Bronchial epithelial cell (primary cell): ENCODE data around the gene CXCR6. TPM values are rescaled to one million over a fixed set of nuclear protein-coding genes. Genes with fewer than 3 reads are reported as not detected.

ENCODE experiments used
- DNase-seq: peaks from one replicate; pipeline ENCODE4 v3.0.0-alpha.2; 2010; ENCODE audit warnings: low read depth
- FAIRE-seq: peaks from 2 replicates; lab custom pipeline; 2011; peaks lifted over from hg19 to GRCh38; lab: Jason Lieb, UNC
- H3K27me3 ChIP-seq: 2 replicates; pipeline ENCODE4 v1.5.1; 2011; ENCODE audit warnings: low read length; ENCODE audit not compliant: control insufficient read depth, insufficient read depth
- H3K36me3 ChIP-seq: 2 replicates; pipeline ENCODE4 v1.5.1; 2011; ENCODE audit warnings: low read length; ENCODE audit not compliant: control insufficient read depth, insufficient read depth
- H3K4me3 ChIP-seq: 2 replicates; pipeline ENCODE4 v1.5.1; 2011; ENCODE audit warnings: mild to moderate bottlenecking, low read depth, low read length, control low read depth
- total RNA-seq: library from RNA; depleted of rRNA; stranded (reverse); fragments of >200 nt; gene quantifications from 2 replicates; pipeline ENCODE4 v1.2.1, GENCODE V29; 2014
- TF ChIP-seq, protein P1 (sequence below): IDR thresholded peaks from 2 replicates; pipeline ENCODE4 v1.5.1; 2011; ENCODE audit warnings: mild to moderate bottlenecking, moderate library complexity, low read length, control low read depth, inconsistent platforms; ENCODE audit not compliant: insufficient read depth, severe bottlenecking

Gene CXCR6
- total RNA-seq, 1 donor from 2014 or later = not detected

DNA sequence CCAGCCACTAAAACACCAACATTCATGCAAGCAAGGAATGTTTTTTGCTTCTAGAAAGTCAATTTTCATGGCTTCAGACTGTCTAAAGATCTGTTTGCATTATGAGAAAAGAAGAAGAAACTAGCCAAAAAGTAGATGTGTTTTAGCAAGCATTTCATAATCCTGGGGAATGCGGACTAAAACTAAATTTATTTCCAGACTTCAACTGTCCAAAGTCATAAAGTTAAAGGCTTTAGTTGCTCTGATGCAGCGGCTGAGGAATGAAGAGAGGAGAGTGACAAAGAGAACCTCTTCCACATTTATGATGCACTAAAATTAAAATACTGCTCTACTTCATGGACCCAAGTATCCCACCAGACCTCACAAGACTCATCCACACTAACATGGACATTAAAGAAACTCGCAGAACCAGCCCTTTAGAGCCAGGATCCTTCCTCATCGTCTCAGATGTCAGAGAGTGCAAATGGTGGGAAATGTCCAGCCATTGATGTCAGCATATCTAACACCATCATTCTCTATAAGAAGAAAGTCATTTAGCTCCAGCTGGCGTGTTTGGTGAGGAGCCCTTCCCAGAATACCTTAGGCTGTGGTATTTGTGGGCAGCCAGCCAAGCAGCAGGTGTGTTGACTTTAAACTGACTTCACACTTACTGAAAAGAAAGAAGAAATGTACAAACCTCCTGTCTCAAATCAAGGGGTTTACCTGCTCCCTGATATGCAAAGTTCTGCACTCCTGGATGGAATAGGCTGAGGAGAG is 34.9 kb downstream of the CXCR6 start:
- DNase-seq = peak; percentile 76
- Histone ChIP-seq H3K36me3 (peaks cover 8% of the 10 kb centered on the region), H3K27me3 (no peaks in the 10 kb centered on the region), H3K4me3 (no peak overlapping the region)
- TF ChIP-seq, protein P1, sequence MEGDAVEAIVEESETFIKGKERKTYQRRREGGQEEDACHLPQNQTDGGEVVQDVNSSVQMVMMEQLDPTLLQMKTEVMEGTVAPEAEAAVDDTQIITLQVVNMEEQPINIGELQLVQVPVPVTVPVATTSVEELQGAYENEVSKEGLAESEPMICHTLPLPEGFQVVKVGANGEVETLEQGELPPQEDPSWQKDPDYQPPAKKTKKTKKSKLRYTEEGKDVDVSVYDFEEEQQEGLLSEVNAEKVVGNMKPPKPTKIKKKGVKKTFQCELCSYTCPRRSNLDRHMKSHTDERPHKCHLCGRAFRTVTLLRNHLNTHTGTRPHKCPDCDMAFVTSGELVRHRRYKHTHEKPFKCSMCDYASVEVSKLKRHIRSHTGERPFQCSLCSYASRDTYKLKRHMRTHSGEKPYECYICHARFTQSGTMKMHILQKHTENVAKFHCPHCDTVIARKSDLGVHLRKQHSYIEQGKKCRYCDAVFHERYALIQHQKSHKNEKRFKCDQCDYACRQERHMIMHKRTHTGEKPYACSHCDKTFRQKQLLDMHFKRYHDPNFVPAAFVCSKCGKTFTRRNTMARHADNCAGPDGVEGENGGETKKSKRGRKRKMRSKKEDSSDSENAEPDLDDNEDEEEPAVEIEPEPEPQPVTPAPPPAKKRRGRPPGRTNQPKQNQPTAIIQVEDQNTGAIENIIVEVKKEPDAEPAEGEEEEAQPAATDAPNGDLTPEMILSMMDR = no peak
- no peak for FAIRE-seq

DNA sequence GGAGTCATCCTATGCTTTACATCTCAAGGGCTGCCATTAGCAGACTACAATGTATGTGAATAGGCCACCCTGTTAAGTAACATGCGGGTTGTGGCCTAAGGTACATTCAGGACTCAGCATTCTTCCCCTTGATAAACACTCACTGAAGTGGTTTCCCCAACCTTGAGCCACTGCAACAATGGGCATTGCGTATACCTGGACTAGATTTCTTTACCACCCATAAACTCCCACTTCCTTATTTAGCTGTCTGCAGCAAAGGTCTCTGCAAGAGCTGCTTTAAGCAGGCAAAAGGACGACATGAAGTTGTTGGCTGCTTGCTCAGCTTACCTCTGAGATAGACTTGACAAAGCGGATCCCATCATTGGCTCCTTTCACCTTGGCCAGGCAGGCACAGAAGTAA is 36.1 kb downstream of the CXCR6 start:
- Histone ChIP-seq H3K27me3 (no peaks in the 10 kb centered on the region), H3K36me3 (peaks cover 13% of the 10 kb centered on the region), H3K4me3 (no peak overlapping the region)
- FAIRE-seq (no peak), DNase-seq (no peak)
- TF ChIP-seq, protein P1 = no peak

DNA sequence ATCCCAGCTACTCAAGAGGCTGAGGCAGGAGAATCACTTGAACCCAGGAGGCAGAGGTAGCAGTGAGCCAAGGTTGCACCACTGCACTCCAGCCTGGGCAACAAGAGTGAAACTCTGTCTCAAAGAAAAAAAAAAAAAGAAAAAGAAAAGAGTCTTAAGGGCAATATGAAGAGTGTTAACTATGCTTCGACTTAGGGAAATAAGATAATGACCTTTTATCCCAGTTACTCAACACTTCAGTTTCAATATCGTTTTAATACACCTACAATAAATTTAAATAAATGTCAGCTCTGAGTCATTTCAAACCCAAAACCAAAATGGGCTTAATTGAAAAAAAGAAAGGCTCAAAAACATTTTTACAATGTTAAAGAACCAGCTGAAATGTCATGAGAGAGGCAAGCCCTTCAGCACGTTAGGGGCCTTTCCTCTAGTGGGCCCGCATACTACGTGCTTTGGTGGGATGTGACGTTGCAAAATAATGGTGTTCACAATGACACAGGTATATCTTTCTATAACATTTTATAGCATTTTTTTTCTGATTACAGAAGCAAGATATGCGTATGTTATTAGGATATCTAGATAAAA is 37.1 kb downstream of the CXCR6 start:
- H3K36me3 ChIP-seq = peaks cover 13% of the 10 kb centered on the region
- no peaks in the 10 kb centered on the region for H3K27me3 ChIP-seq
- TF ChIP-seq, protein P1 = no peak
- DNase-seq (no peak), FAIRE-seq (no peak)
- no peak overlapping the region for H3K4me3 ChIP-seq

DNA sequence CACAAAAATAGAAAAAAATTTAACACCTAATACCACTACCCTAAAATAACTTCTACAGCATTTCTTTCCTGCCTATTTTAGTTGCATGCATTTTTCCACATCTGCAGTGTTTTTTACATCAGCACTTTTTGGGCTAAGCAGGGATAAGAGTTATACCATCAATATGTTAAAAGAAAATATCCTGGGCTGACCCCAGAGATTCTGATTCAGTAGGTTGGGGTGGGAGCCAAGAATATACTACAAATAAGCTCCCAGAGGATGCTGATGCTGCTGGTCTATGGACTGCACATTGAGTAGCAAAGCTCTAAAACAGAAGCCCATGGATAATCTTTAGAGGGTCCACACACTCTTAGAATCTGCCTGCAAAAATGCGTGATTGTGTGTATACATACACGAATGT is 37.6 kb downstream of the CXCR6 start:
- H3K4me3 ChIP-seq = no peak overlapping the region
- H3K36me3 ChIP-seq = peaks cover 13% of the 10 kb centered on the region
- no peak for FAIRE-seq
- TF ChIP-seq, protein P1 = no peak
- H3K27me3 ChIP-seq = no peaks in the 10 kb centered on the region
- no peak for DNase-seq

DNA sequence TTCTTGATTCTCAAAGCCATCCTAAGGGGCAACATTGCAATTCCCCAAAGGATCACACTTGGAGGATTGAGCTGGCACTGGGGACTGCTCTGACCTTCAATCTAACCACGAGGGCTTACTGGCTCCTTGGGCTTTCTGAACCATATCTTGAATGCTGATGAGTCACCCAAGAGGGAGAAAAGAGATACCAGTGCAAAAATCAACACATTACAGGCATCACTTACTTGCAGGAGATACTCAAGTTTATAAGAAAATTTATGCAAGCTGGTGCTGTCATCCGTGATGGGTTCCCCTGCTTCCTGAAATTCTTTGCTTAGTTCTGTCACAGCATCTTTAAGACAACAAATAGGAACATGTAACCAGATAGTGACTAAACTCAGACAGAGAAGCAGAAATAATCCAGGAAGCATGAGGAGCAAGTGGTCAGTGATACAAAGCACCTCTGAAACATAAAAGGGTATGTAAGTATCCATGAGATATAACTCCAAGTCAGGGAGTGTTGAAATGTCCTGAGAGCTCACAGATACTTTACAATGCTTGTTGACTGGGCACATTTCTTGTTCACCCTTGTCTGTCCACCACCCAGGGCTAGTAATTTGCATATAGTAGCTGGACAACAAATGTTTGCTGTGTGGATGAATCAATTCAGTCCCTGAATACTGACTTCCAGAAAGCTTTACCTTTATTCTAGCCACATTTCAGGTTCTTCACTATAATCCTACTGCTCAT is 38.2 kb downstream of the CXCR6 start:
- no peak for FAIRE-seq
- DNase-seq = no peak
- Histone ChIP-seq H3K27me3 (no peaks in the 10 kb centered on the region), H3K36me3 (peaks cover 9% of the 10 kb centered on the region), H3K4me3 (no peak overlapping the region)
- TF ChIP-seq, protein P1 = no peak
